IMR-90 (cell line): ENCODE results near the gene SPTLC2. TPM values are rescaled to one million over a fixed set of nuclear protein-coding genes. Genes with fewer than 3 reads are reported as not detected.

Experiments used
- ATAC-seq: fragments of 200-7000 bp; cut with Tn5 transposase; 2 replicates; pipeline ENCODE4 v1.9.1; 2020; ENCODE audit warnings: low read depth, mild to moderate bottlenecking, moderate library complexity
- BruUV-seq: library from RNA; stranded (reverse); fragments of 400-500 nt; replicated peaks from 2 replicates; lab custom pipeline; 2021; lab: Mats Ljungman, UMichigan
- CTCF ChIA-PET: fragments of 300-600 bp; formaldehyde crosslinking; extraction: SDS; loops from one replicate; lab custom pipeline; 2021; ENCODE audit warnings: antibody characterized with exemption; lab: Yijun Ruan, JAX
- POLR2A ChIA-PET: fragments of 300-600 bp; sonication (Branson Sonifier 250); formaldehyde crosslinking; loops from one replicate; lab custom pipeline; 2022; ENCODE audit warnings: antibody characterized with exemption; ENCODE audit not compliant: unreplicated experiment; lab: Charles Lee
- DNase-seq: peaks from one replicate; pipeline ENCODE4 v3.0.0; 2013
- H2AFZ ChIP-seq: replicated peaks from 2 replicates; pipeline ENCODE3; 2013; ENCODE audit warnings: low read length, mild to moderate bottlenecking; ENCODE audit not compliant: poor library complexity
- H2AK5ac ChIP-seq: 2 replicates; pipeline ENCODE4 v1.6.1; 2013; ENCODE audit warnings: low read depth, low read length, inconsistent platforms
- H2AK9ac ChIP-seq: replicated peaks from 2 replicates; pipeline ENCODE3; 2013; ENCODE audit warnings: mild to moderate bottlenecking, low read depth, low read length, moderate library complexity; ENCODE audit not compliant: poor library complexity
- H2BK120ac ChIP-seq: 2 replicates; pipeline ENCODE4 v1.6.1; 2013; ENCODE audit warnings: low read depth, low read length, inconsistent platforms
- H2BK15ac ChIP-seq: 3 replicates; pipeline ENCODE4 v1.6.1; 2013; ENCODE audit warnings: low read depth, low read length, inconsistent platforms
- H2BK20ac ChIP-seq: 2 replicates; pipeline ENCODE4 v1.6.1; 2013; ENCODE audit warnings: low read depth, mild to moderate bottlenecking, inconsistent platforms, low read length, moderate library complexity
- H2BK5ac ChIP-seq: 2 replicates; pipeline ENCODE4 v1.6.1; 2013; ENCODE audit warnings: mild to moderate bottlenecking, low read depth, low read length, inconsistent platforms; ENCODE audit not compliant: poor library complexity, severe bottlenecking
- H3K14ac ChIP-seq: replicated peaks from 2 replicates; pipeline ENCODE4 v1.6.1; 2013; ENCODE audit warnings: low read depth, low read length, inconsistent platforms
- H3K18ac ChIP-seq: 2 replicates; pipeline ENCODE4 v1.6.1; 2013; ENCODE audit warnings: low read depth, low read length, control low read depth
- H3K23ac ChIP-seq: 2 replicates; pipeline ENCODE4 v1.6.1; 2013; ENCODE audit warnings: low read depth, low read length, inconsistent platforms
- H3K27ac ChIP-seq: 2 replicates; pipeline ENCODE4 v1.5.1; 2013; ENCODE audit warnings: mild to moderate bottlenecking, control low read depth, low read length; ENCODE audit not compliant: insufficient read depth
- H3K27me3 ChIP-seq: 2 replicates; pipeline ENCODE4 v1.6.1; 2013; ENCODE audit warnings: low read length; ENCODE audit not compliant: control insufficient read depth, insufficient read depth
- H3K36me3 ChIP-seq: 2 replicates; pipeline ENCODE4 v1.6.1; 2013; ENCODE audit warnings: low read length, mixed read lengths; ENCODE audit not compliant: control insufficient read depth, insufficient read depth
- H3K4ac ChIP-seq: 2 replicates; pipeline ENCODE4 v1.6.1; 2013; ENCODE audit warnings: low read depth, low read length, inconsistent platforms
- H3K4me1 ChIP-seq: 2 replicates; pipeline ENCODE4 v1.6.1; 2013; ENCODE audit warnings: low read length, mixed read lengths; ENCODE audit not compliant: control insufficient read depth, insufficient read depth
- H3K4me2 ChIP-seq: 2 replicates; pipeline ENCODE4 v1.6.1; 2013; ENCODE audit warnings: low read depth, mild to moderate bottlenecking, control low read depth, low read length, moderate library complexity
- H3K4me3 ChIP-seq: 2 replicates; pipeline ENCODE4 v1.5.1; 2013; ENCODE audit warnings: low read depth, mild to moderate bottlenecking, control low read depth, low read length, moderate library complexity; ENCODE audit not compliant: insufficient read depth
- H3K56ac ChIP-seq: 2 replicates; pipeline ENCODE4 v1.6.1; 2013; ENCODE audit warnings: low read length, inconsistent platforms; ENCODE audit not compliant: insufficient read depth; ENCODE audit errors: extremely low read depth
- H3K79me1 ChIP-seq, 2 experiments: 2 replicates each; pipeline ENCODE4 v1.6.1; 2013; ENCODE audit warnings: low read length in 2 of 2, inconsistent platforms in 1 of 2, low read depth in 1 of 2
- H3K9ac ChIP-seq: 2 replicates; pipeline ENCODE4 v1.6.1; 2013; ENCODE audit warnings: low read depth, low read length, control low read depth
- H3K9me1 ChIP-seq: 2 replicates; pipeline ENCODE4 v1.6.1; 2013; ENCODE audit warnings: low read length, inconsistent platforms; ENCODE audit not compliant: insufficient read depth
- H3K9me3 ChIP-seq: 2 replicates; pipeline ENCODE4 v1.6.1; 2013; ENCODE audit warnings: low read length; ENCODE audit not compliant: control insufficient read depth, insufficient read depth
- H4K20me1 ChIP-seq: 2 replicates; pipeline ENCODE4 v1.6.1; 2013; ENCODE audit warnings: low read length, inconsistent platforms; ENCODE audit not compliant: insufficient read depth
- H4K5ac ChIP-seq: 2 replicates; pipeline ENCODE4 v1.6.1; 2013; ENCODE audit warnings: mild to moderate bottlenecking, low read depth, low read length, control low read depth
- H4K8ac ChIP-seq, 2 experiments: 2 replicates each; pipeline ENCODE4 v1.6.1; 2013; ENCODE audit warnings: low read depth in 2 of 2, low read length in 2 of 2, control low read depth in 1 of 2, inconsistent platforms in 1 of 2
- H4K91ac ChIP-seq: 2 replicates; pipeline ENCODE4 v1.6.1; 2013; ENCODE audit warnings: low read depth, low read length, inconsistent platforms; ENCODE audit not compliant: insufficient read depth
- CEBPB ChIP-seq: IDR thresholded peaks from 2 replicates; pipeline ENCODE4 v1.6.1; 2012; ENCODE audit warnings: low read depth, low read length, improper control_type of control experiment
- CHD1 ChIP-seq: IDR thresholded peaks from 2 replicates; pipeline ENCODE4 v1.6.1; 2012; ENCODE audit warnings: low read depth, low read length, improper control_type of control experiment
- MAFK ChIP-seq: IDR thresholded peaks from 2 replicates; pipeline ENCODE4 v1.6.1; 2012; ENCODE audit warnings: low read depth, low read length, improper control_type of control experiment
- MAZ ChIP-seq: IDR thresholded peaks from 2 replicates; pipeline ENCODE4 v1.6.1; 2012; ENCODE audit warnings: low read depth, mild to moderate bottlenecking, low read length, improper control_type of control experiment, moderate library complexity, borderline replicate concordance
- MXI1 ChIP-seq: IDR thresholded peaks from 2 replicates; pipeline ENCODE4 v1.6.1; 2012; ENCODE audit warnings: low read depth, mild to moderate bottlenecking, low read length, moderate library complexity, borderline replicate concordance
- POLR2A ChIP-seq: IDR thresholded peaks from 2 replicates; pipeline ENCODE4 v1.6.1; 2012; ENCODE audit warnings: mild to moderate bottlenecking, low read depth, low read length
- RAD21 ChIP-seq: IDR thresholded peaks from 2 replicates; pipeline ENCODE4 v1.6.1; 2012; ENCODE audit warnings: low read length, improper control_type of control experiment
- RFX5 ChIP-seq: IDR thresholded peaks from 2 replicates; pipeline ENCODE4 v1.8.0; 2012; ENCODE audit warnings: low read depth, mild to moderate bottlenecking, low read length, moderate library complexity
- WGBS, 2 experiments: methylation state at CpG; one replicate each; pipeline versions ENCODE4 v1.1.5 to v1.1.7; 2013; ENCODE audit warnings: missing lambda C conversion rate in 2 of 2; ENCODE audit not compliant: insufficient read length in 1 of 2; ENCODE audit errors: extremely low coverage in 2 of 2; 5-methylcytosine and 5-hydroxymethylcytosine counted together
- dilution Hi-C: fragments of 300-500 bp; cut with HindIII; formaldehyde crosslinking; loops from one replicate; pipeline ENCODE4 v1.14.3; 2018; ENCODE audit warnings: low sequenced_read_pairs; ENCODE audit not compliant: unreplicated experiment
- in situ Hi-C: fragments of 300-500 bp; cut with MboI; formaldehyde crosslinking; loops from 3 replicates; pipeline ENCODE4 v1.14.3; 2019; ENCODE audit warnings: low sequenced_read_pairs, inconsistent platforms, mixed read lengths
- intact Hi-C: fragments of 100-400 bp; cut with micrococcal nuclease; formaldehyde crosslinking; loops from 2 replicates; pipeline ENCODE4 v1.10.0; 2022
- polyA plus RNA-seq, 3 experiments: library from polyadenylated mRNA; depleted of rRNA; stranded (reverse); fragments of >200 nt; gene quantifications; 2 replicates each; pipeline ENCODE4 v1.2.3, GENCODE V29; 2012; ENCODE audit warnings: low replicate concordance in 1 of 3
- total RNA-seq: library from RNA; depleted of rRNA; stranded (reverse); fragments of >200 nt; gene quantifications from 2 replicates; pipeline ENCODE4 v1.2.3, GENCODE V29; 2012

The SPTLC2 gene
- total and polyA plus RNA-seq, 2 of the 4 experiments (the other 2 are of a cell fraction): 22.6 to 68.3 TPM

DNA sequence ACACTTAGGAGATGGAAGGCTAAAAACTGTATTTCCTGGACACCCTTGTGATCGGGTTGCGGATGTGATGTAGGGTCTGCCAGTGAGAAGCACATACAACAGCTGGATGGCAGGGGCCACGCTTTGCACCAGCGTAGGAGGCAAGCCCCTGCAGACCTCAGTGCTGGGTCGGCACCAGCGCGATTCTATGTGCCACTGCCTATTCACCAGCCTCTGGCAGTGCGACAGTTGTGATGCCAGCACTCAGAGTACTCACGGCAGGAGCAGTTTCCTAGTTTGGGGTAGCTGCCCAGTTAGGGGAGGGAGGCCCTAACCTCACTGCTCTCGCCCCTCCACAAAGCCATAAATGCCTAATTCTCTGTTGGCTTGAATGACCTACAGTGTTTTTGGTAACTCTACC lies 31.6 kb downstream of the SPTLC2 start:
- dilution Hi-C loops: no loop called here
- WGBS, 2 experiments: 80% methylated on average over 1 of the region's 10 CpGs; no CpG with 5 or more reads in 1 of the 2 experiments
- Histone ChIP-seq H4K91ac (peak overlapping the region; percentile 15; the same call in 1 of the 2 replicates), H4K5ac (peak overlapping the region; percentile 10), H3K27ac (peak overlapping the region; percentile 62; the same call in 1 of the 2 replicates), H3K4me2 (peak overlapping the region; percentile 7; the same call in 1 of the 2 replicates), H3K23ac (peak overlapping the region; percentile 1), H2BK120ac (peak overlapping the region; percentile 16; the same call in 1 of the 2 replicates), H2AK5ac (no peak overlapping the region; the same call in 1 of the 2 replicates), H3K18ac (peak overlapping the region; percentile 42), H3K56ac (no peak overlapping the region), H2BK5ac (peak overlapping the region; percentile 8), H3K4me1 (peaks cover 18% of the 10 kb centered on the region), H4K20me1 (peaks cover 36% of the 10 kb centered on the region), H3K27me3 (no peaks in the 10 kb centered on the region), H2AK9ac (no peak overlapping the region), H3K9ac (no peak overlapping the region), H2BK15ac (no peak overlapping the region), H2BK20ac (no peak overlapping the region), H3K4me3 (no peak overlapping the region), H3K14ac (peak overlapping the region; percentile 16; the same call in 1 of the 2 replicates), H4K8ac (peak overlapping the region in 1 of 2 experiments; percentile 33; a peak in 2 of 4 replicates), H3K4ac (no peak overlapping the region; the same call in 1 of the 2 replicates), H3K36me3 (0 out of 2 replicates have a peak, but pooled peaks cover 2% of the 10 kb centered on the region), H3K79me1 (peaks cover 32 to 49% of the 10 kb centered on the region in 2 experiments), H3K9me3 (no peaks in the 10 kb centered on the region), H3K9me1 (peaks cover 10% of the 10 kb centered on the region), H2AFZ (peak overlapping the region; percentile 24)
- ATAC-seq (no peak), DNase-seq (no peak)
- intact Hi-C loops: no loop called here
- BruUV-seq: no TSS peak
- ChIA-PET CTCF (no interaction called here), POLR2A (no interaction called here)
- TF ChIP-seq POLR2A (no peak), MXI1 (no peak), RAD21 (no peak), MAZ (no peak), MAFK (no peak), CHD1 (no peak), RFX5 (no peak), CEBPB (no peak)
- in situ Hi-C loops: no loop called here
